GM18909 (cell line): ENCODE data around the gene ELMOD1.

Source experiments
- ATAC-seq: cut with Tn5 transposase; IDR thresholded peaks from one replicate; pipeline ENCODE4 v1.9.1; 2021; ENCODE audit warnings: mild to moderate bottlenecking; ENCODE audit not compliant: unreplicated experiment, poor library complexity

Gene ELMOD1

GRCh38 chr11:107711861-107712755 is 121.2 kb downstream of the ELMOD1 start, which contains the start of gene SLN:
SLN (minus strand) TSS chr11:107712056.
- ATAC-seq = no peak

GRCh38 chr11:107713009-107713408 is 122.1 kb downstream of the ELMOD1 start:
- ATAC-seq = no peak
